Measurements from ENCODE around the gene GTPBP6. TPM values are rescaled to one million over a fixed set of nuclear protein-coding genes. Genes with fewer than 3 reads are reported as not detected.

The GTPBP6 gene
- total and polyA plus RNA-seq, 2 donors (not counting 3 experiments of a cell fraction or from before 2014, with no cell fraction given), result 39.1 to 63.5 TPM

GRCh38 chrX:357693-358471, 39.3 kb upstream of the GTPBP6 start:
- TF ChIP-seq EZH2 (IDR thresholded peaks at IDR 0.05; ENCODE audit: borderline replicate concordance, low read depth, low read length, severe bottlenecking) (no peak), FOS (IDR thresholded peaks at IDR 0.05; ENCODE audit: borderline replicate concordance, insufficient read depth, low read length) (peak; percentile 79), MYC (IDR thresholded peaks at IDR 0.05; ENCODE audit: low read depth, low read length) (no peak), CTCF (IDR thresholded peaks at IDR 0.05; ENCODE audit: extremely low read depth in 1 of 2, insufficient read depth in 1 of 2, low read depth in 1 of 2, low read length in 2 of 2) (no peak), GATA2 (IDR thresholded peaks at IDR 0.05; ENCODE audit: insufficient read depth, insufficient read length, low read depth, low read length) (peak; percentile 4), JUN (IDR thresholded peaks at IDR 0.05; ENCODE audit: borderline replicate concordance, insufficient read depth, insufficient read length, low read depth) (peak; percentile 69), POLR2AphosphoS5 (IDR thresholded peaks at IDR 0.05; ENCODE audit: insufficient read depth, low read depth, low read length) (peak; percentile 31), POLR2A (IDR thresholded peaks at IDR 0.05; ENCODE audit: low read depth, low read length) (no peak), MAX (IDR thresholded peaks at IDR 0.05; ENCODE audit: insufficient read depth, insufficient read length) (no peak)
- Histone ChIP-seq H3K36me3 (ENCODE audit: control insufficient read depth in 2 of 2, extremely low read depth in 1 of 2, insufficient read depth in 2 of 2, low read length in 2 of 2) (peaks cover 0 to 3% of the 10 kb centered on the region in 2 experiments), H3K4me1 (ENCODE audit: control insufficient read depth, extremely low read depth, insufficient read depth, low read length) (peaks cover 11% of the 10 kb centered on the region), H4K20me1 (replicated peaks; ENCODE audit: control insufficient read depth, extremely low read depth, insufficient read depth, low read length) (no peaks in the 10 kb centered on the region), H3K27me3 (ENCODE audit: control insufficient read depth in 2 of 2, insufficient read depth in 2 of 2, low read length in 2 of 2) (no peaks in the 10 kb centered on the region), H3K27ac (ENCODE audit: insufficient read depth, low read depth, low read length) (peak overlapping the region; percentile 66), H3K9me3 (replicated peaks; ENCODE audit: control insufficient read depth, insufficient read depth, low read length) (no peaks in the 10 kb centered on the region), H3K79me2 (ENCODE audit: control insufficient read depth, insufficient read depth, low read length) (no peaks in the 10 kb centered on the region), H3K9ac (replicated peaks; ENCODE audit: extremely low read depth, insufficient read depth, low read length) (no peak overlapping the region), H3K4me3 (replicated peaks in 1 of 3; ENCODE audit: insufficient read depth in 1 of 3, low read depth in 1 of 3, low read length in 3 of 3) (no peak overlapping the region), H3K9me1 (replicated peaks; ENCODE audit: control insufficient read depth, extremely low read depth, insufficient read depth, low read length) (no peaks in the 10 kb centered on the region), H2AFZ (ENCODE audit: low read depth, low read length) (peak overlapping the region; percentile 28), H3K4me2 (ENCODE audit: insufficient read depth, low read length) (peak overlapping the region; percentile 35)
- intact Hi-C loops (cut with micrococcal nuclease), result loop anchor here (1.0 to 2.0 kb wide), 3 partner anchors 29 to 75 kb away; partner anchors contain the start of genes GTPBP6 and PPP2R3B
- BruUV-seq (replicated peaks), result TSS peak; percentile 87
- dilution Hi-C loops (cut with MboI; ENCODE audit: extremely low pct_ligation_motif_present, low sequenced_read_pairs), result no loop called here
- FAIRE-seq (peak; percentile 97), DNase-seq (ENCODE audit: low read depth, low spot score) (peak; percentile 79)
- POLR2A ChIA-PET, result no interaction called here
- CTCF ChIA-PET, result no interaction called here
